ENCODE data around the gene CFAP61. TPM values are rescaled to one million over a fixed set of nuclear protein-coding genes. Genes with fewer than 3 reads are reported as not detected.

The CFAP61 gene
- total RNA-seq, 1 donor from 2014 or later, result 73.4 TPM

GRCh38 chr20:20137851-20138250 lies 85.5 kb downstream of the CFAP61 start:
- intact Hi-C loops (cut with DNase I), result loop anchor here (1.0 to 5.0 kb wide), 2 partner anchors 46 to 77 kb away; no protein-coding TSS in a partner anchor
- DNase-seq (ENCODE audit: low spot score), result no peak

GRCh38 chr20:20138301-20139064 lies 86.2 kb downstream of the CFAP61 start:
- intact Hi-C loops (cut with DNase I), result loop anchor here (1.0 to 5.0 kb wide), 2 partner anchors 46 to 77 kb away; no protein-coding TSS in a partner anchor
- DNase-seq (ENCODE audit: low spot score), result no peak

- intact Hi-C loops (cut with DNase I), result loop anchor here (5.0 kb wide), 1 partner anchor 47 kb away; no protein-coding TSS in a partner anchor
- DNase-seq (ENCODE audit: low spot score), result no peak
Measured at GRCh38 chr20:20139403-20139802, 87.1 kb downstream of the CFAP61 start.

GRCh38 chr20:20143165-20143564 lies 90.8 kb downstream of the CFAP61 start:
- DNase-seq (ENCODE audit: low spot score), result no peak
- intact Hi-C loops (cut with DNase I), result no loop called here

- intact Hi-C loops (cut with DNase I), result no loop called here
- no peak for DNase-seq (ENCODE audit: low spot score)
Measured at GRCh38 chr20:20143646-20144045, 91.3 kb downstream of the CFAP61 start.

GRCh38 chr20:20148779-20149178 lies 96.4 kb downstream of the CFAP61 start:
- no peak for DNase-seq (ENCODE audit: low spot score)
- intact Hi-C loops (cut with DNase I), result no loop called here

GRCh38 chr20:20150241-20150640 lies 97.9 kb downstream of the CFAP61 start:
- no peak for DNase-seq (ENCODE audit: low spot score)
- intact Hi-C loops (cut with DNase I), result no loop called here

GRCh38 chr20:20160520-20160919 lies 108.2 kb downstream of the CFAP61 start:
- intact Hi-C loops (cut with DNase I), result no loop called here
- DNase-seq (ENCODE audit: low spot score), result no peak

GRCh38 chr20:20161611-20162010 lies 109.3 kb downstream of the CFAP61 start:
- DNase-seq (ENCODE audit: low spot score), result no peak
- intact Hi-C loops (cut with DNase I), result no loop called here

GRCh38 chr20:20167698-20168097 lies 115.4 kb downstream of the CFAP61 start:
- intact Hi-C loops (cut with DNase I), result no loop called here
- no peak for DNase-seq (ENCODE audit: low spot score)

- intact Hi-C loops (cut with DNase I), result no loop called here
- DNase-seq (ENCODE audit: low spot score), result no peak
Measured at GRCh38 chr20:20173254-20173653, 120.9 kb downstream of the CFAP61 start.

- no peak for DNase-seq (ENCODE audit: low spot score)
- intact Hi-C loops (cut with DNase I), result no loop called here
Measured at GRCh38 chr20:20174089-20174835, 121.9 kb downstream of the CFAP61 start.

GRCh38 chr20:20181322-20181721 lies 129.0 kb downstream of the CFAP61 start:
- intact Hi-C loops (cut with DNase I), result no loop called here
- DNase-seq (ENCODE audit: low spot score), result no peak

- intact Hi-C loops (cut with DNase I), result no loop called here
- DNase-seq (ENCODE audit: low spot score), result no peak
Measured at GRCh38 chr20:20184149-20184548, 131.8 kb downstream of the CFAP61 start.

- DNase-seq (ENCODE audit: low spot score), result no peak
- intact Hi-C loops (cut with DNase I), result no loop called here
Measured at GRCh38 chr20:20184706-20185105, 132.4 kb downstream of the CFAP61 start.

GRCh38 chr20:20188647-20189046 lies 136.3 kb downstream of the CFAP61 start:
- no peak for DNase-seq (ENCODE audit: low spot score)
- intact Hi-C loops (cut with DNase I), result no loop called here

- no peak for DNase-seq (ENCODE audit: low spot score)
- intact Hi-C loops (cut with DNase I), result no loop called here
Measured at GRCh38 chr20:20192366-20192765, 140.0 kb downstream of the CFAP61 start.

- intact Hi-C loops (cut with DNase I), result no loop called here
- DNase-seq (ENCODE audit: low spot score), result no peak
Measured at GRCh38 chr20:20195021-20195705, 142.8 kb downstream of the CFAP61 start.

GRCh38 chr20:20196610-20197009 lies 144.3 kb downstream of the CFAP61 start:
- DNase-seq (ENCODE audit: low spot score), result no peak
- intact Hi-C loops (cut with DNase I), result no loop called here

GRCh38 chr20:20198011-20198410 lies 145.7 kb downstream of the CFAP61 start:
- no peak for DNase-seq (ENCODE audit: low spot score)
- intact Hi-C loops (cut with DNase I), result no loop called here
